AG10803 (cell line): ENCODE measurements around the gene ARHGAP4.

Experiments
- DNase-seq: peaks from one replicate; pipeline ENCODE4 v3.0.0; 2010; ENCODE audit warnings: low read depth
- H3K4me3 ChIP-seq: 2 replicates; pipeline ENCODE4 v1.5.1; 2011; ENCODE audit warnings: mild to moderate bottlenecking, low read length, control low read depth
- TF ChIP-seq, protein P1 (sequence below): conservative IDR thresholded peaks from 2 replicates; pipeline ENCODE4 v1.5.1; 2011; ENCODE audit warnings: mild to moderate bottlenecking, low read length, control low read depth, inconsistent platforms

ARHGAP4 gene

DNA sequence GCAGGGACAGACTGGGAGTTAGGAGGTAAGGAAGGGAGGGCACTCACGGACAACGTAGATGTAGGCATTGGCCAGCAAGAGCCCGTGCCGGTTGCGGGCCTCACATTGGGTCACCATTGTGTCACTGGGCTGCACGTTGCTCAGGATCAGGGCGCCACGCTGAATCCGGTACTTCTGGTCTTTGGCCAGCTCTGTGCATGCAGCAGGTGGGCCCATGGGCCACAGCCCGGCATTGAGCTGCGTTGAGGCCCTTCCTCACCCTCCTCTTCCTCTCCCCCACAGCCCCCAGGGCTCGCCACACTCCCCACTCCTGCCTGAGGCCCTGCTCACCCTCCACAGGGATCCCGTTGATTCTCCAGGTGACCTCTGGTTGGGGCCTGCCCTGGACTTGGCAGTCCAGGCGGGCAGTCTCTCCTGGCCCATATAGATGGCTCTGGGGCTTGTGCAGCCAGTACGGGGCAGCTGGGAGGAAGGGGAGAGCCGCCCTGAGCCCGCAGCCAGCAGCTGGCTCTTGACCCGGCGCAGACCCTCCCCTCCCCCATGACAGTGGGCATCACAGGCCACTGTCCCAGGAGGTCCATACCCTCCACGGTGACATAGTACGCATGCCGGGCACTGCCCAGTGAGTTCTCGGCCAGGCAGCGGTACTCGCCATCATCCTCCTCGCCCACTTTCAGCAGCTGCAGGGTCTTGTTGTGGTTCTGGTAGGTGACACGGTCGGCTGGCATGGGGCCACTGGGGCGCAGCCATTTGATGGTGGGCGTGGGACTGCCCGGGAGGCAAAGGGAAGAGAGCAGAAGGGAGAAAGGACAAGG is 56.4 kb downstream of the ARHGAP4 start:
- TF ChIP-seq, protein P1, sequence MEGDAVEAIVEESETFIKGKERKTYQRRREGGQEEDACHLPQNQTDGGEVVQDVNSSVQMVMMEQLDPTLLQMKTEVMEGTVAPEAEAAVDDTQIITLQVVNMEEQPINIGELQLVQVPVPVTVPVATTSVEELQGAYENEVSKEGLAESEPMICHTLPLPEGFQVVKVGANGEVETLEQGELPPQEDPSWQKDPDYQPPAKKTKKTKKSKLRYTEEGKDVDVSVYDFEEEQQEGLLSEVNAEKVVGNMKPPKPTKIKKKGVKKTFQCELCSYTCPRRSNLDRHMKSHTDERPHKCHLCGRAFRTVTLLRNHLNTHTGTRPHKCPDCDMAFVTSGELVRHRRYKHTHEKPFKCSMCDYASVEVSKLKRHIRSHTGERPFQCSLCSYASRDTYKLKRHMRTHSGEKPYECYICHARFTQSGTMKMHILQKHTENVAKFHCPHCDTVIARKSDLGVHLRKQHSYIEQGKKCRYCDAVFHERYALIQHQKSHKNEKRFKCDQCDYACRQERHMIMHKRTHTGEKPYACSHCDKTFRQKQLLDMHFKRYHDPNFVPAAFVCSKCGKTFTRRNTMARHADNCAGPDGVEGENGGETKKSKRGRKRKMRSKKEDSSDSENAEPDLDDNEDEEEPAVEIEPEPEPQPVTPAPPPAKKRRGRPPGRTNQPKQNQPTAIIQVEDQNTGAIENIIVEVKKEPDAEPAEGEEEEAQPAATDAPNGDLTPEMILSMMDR: no peak
- DNase-seq: no peak
- no peak overlapping the region for H3K4me3 ChIP-seq

DNA sequence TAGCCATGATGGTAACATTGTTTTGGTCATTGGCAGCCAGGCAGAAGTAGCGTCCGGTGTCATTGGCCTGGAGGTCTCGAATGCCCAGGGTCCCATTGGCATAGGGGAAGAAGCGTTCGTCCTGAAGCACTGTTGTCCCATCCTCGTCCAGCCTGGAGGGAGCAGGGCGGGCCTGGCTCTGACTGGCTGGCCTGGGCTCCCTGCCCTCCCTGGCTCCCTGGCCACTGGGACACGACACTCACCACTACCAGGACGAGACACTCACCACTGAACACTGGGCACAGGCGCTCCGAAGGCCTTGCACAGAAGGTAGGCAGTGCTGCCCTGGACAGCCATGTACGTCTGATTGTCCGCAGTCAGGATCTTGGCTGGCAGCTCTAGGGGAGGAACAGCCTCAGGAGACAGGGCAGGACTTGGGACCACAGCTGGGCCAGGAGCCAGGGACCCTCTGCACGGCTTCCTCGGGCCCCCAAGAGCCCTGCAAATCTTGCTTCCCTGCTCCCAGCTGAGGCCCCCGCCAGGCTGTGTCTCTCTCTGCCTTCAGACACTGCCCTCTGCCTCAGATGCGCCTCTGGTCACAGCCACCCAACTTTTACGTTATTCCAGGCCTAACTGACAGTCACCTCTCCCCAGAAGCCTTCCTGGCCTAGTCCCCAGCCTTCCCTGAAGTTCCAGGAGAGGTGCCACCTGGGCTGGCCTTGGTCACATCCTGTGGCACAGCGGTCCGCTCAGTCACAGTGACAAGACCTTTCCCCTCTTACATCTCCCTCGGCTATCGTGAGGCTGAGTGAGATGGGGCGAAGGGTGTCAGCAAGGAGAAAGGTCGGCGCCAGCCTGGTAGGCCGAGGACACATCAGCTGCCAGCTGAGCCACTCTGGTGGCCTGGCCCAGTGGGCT is 57.2 kb downstream of the ARHGAP4 start:
- no peak for DNase-seq
- no peak overlapping the region for H3K4me3 ChIP-seq
- TF ChIP-seq, protein P1: no peak

DNA sequence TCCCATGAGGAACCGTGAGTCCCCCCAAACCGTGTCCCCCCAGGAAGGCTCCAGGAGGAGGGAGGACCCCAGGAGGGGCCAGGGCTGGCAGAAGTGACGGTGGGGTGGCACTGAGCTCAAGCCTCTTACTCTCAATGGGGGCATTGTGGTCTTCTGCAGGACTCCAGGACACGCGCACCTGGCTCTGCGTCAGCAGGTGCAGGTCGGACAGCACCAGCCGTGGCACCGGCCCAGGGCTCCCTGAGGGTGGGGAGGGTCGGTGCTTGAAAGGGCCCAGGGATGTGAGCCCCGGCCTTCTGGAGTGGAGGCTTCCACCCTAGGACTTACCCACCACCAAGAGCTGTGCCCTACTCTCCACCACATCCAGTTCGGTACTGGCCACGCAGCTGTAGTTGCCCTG is 58.4 kb downstream of the ARHGAP4 start:
- no peak for DNase-seq
- TF ChIP-seq, protein P1: no peak
- no peak overlapping the region for H3K4me3 ChIP-seq

DNA sequence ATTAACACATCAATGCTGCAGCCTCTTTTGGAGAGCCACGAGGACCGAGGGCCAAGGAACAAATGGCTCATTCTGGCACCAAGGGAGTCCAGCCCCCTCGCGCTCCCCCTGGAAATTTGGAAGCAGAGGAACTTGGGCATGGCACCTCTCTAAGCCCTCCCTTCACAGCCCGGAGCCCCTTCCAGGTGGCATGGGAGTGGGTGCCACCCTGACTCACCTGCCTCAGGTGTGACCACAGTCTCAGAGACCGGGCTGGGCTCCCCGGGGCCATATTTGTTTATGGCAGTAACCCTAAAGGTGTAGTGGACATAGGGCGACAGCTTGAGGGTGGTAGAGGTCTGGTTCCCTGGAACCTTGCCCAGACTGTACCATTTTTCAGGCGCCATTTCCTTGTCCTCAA is 58.9 kb downstream of the ARHGAP4 start:
- TF ChIP-seq, protein P1: no peak
- DNase-seq: no peak
- no peak overlapping the region for H3K4me3 ChIP-seq

DNA sequence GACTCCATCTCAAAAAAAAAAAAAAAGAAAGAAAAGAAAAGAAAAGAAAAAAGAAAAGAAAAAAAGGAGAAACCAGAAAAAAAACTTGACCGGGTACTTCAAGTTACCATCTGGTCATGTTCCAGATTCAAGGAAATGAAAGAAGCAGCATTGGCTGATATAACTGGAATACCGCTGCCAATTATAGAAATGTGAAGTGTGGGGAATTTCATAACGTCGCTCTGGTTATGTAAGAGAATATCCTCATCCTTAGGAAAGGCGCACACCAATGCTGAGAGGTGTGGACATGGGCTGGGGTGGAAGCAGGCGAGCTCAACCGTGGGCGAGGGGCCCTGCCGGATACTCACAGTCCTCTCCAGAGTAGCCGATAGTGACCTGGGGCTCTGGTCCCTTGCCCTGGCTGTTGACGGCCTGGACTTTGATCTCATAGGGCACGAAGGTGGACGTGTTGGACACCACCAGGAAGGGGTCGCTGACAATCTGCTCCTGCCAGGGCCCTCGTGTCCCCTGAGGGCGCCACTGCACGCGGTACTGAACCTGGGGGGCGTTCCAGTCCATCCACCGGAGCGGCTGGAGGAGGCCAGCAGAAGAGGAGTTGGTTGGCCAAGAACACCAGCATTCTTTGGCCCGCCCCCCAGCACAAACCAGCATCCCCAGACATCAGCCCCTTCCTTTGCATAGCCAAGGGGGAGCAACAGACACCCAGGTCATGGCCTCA is 59.6 kb downstream of the ARHGAP4 start:
- DNase-seq: no peak
- no peak overlapping the region for H3K4me3 ChIP-seq
- TF ChIP-seq, protein P1: no peak

DNA sequence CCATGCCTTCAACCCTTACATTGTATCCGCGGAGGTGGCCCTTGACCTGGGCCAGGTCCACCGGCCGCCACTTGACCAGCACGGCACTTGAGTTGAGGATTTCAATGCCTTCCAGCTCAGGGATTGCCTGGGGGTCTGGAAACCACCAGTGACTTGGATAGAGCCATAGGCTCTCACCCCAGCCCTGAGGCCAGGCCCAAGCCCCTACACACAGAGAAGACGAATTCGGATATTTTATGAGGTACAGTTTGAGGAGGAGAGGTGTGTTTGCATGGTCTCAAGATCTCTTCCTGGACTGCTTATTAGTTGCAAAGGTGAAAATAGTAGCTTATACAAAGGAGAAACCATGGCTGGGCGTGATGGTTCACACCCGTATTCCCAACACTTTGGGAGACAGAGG is 60.4 kb downstream of the ARHGAP4 start:
- H3K4me3 ChIP-seq: no peak overlapping the region
- no peak for DNase-seq
- TF ChIP-seq, protein P1: no peak
